GM12801 (cell line): Measurements from ENCODE around the gene RPLP2.

Experiments
- TF ChIP-seq, protein P1 (sequence below): IDR thresholded peaks from one replicate; pipeline ENCODE4 v1.5.1; 2011; ENCODE audit warnings: control low read depth; ENCODE audit not compliant: insufficient read length; ENCODE audit errors: extremely low read depth

Gene RPLP2

DNA sequence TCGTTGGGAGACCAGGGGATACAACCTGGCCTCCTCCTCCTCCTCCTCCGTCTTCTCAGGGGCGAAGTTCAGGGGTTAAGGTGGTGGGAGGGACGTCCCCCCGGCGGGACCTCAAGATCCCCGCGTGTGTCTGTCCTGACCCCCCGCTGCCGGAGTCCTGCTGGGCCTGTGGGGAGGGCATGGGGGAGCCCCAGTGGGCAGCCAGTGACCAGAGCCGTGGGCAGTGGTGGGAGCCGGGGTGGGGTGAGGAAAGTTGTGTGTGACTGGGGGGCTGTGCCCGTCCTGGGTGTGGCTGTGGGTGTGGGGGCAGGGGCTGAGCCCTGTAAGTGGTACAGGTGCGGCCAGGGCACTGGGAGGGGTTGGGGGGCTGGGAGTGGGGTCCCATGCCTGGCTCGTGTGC is 43.0 kb downstream of the RPLP2 start:
- TF ChIP-seq, protein P1, sequence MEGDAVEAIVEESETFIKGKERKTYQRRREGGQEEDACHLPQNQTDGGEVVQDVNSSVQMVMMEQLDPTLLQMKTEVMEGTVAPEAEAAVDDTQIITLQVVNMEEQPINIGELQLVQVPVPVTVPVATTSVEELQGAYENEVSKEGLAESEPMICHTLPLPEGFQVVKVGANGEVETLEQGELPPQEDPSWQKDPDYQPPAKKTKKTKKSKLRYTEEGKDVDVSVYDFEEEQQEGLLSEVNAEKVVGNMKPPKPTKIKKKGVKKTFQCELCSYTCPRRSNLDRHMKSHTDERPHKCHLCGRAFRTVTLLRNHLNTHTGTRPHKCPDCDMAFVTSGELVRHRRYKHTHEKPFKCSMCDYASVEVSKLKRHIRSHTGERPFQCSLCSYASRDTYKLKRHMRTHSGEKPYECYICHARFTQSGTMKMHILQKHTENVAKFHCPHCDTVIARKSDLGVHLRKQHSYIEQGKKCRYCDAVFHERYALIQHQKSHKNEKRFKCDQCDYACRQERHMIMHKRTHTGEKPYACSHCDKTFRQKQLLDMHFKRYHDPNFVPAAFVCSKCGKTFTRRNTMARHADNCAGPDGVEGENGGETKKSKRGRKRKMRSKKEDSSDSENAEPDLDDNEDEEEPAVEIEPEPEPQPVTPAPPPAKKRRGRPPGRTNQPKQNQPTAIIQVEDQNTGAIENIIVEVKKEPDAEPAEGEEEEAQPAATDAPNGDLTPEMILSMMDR, result no peak

DNA sequence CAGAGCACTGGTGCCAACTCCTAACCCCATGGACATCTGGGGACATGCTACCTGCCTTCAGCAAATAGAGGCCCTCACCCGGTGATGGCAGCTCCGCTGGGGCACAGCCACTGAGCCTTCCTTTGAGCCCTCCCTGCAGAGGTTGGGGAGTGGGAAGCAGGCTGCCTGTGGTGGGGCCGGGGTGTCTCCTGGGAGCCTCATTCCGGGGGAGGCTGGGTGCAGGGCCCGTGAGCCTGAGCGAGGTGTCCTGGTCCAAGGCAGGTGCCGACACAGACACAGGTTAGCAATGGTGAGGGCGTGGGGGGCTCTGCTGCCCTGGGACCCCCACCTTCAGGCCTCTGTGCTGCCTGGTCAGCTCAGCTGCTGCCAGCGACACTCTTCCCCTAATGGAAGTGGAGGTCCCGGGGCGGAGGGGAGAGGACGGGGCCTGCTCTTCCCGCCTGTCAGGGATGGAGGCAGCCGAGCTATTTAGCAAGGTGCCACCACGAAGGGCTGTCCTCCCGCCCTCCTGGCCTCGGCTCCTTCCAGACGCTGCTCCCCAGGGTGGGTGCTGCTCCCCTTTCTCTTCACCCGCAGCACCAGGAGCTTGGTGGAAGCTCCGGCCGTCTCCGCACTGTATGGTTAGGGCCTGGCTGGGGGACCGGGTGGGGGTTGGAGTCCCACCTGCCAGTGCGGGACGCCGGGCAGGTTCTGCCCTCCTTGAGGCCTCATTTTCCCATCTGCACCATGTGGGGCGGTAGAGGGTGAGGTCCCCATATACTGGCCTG is 44.1 kb downstream of the RPLP2 start:
- TF ChIP-seq, protein P1, result no peak

DNA sequence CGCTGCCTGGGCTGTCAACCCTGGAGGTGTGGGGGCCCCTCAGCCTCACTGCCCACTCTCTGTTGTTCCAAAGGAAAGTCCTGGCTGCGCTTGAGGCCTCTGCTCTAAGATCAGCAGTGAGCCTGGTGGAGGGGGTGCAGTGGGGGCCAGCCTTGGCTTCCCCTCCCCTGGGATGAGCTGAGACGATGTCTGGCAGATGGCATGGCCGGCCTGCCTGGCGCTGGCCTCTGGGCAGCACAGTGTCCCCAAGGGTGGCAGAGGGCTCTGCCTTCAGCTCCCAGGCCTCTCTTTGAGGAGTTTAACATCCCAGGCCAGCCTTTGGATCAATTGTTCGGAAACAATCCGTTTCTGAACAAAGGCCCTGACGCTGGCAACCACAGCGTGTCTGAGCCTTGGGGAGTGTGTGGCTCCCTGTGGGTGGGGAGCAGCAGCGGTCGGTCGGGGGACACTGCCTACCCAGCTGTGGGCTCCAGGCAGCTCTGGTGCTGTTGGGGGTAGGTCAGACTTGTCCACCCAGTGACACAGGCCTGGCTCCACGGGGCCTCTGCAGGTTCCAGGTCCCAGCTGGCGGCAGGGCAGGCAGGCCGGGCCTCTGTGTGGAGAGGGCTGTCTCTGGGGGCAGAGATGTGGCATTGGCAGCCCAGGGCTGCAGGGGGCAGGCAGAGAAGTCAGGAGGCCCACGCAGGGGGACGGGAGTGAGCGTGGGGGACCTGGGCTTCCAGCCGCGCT is 45.0 kb downstream of the RPLP2 start:
- TF ChIP-seq, protein P1, result no peak

DNA sequence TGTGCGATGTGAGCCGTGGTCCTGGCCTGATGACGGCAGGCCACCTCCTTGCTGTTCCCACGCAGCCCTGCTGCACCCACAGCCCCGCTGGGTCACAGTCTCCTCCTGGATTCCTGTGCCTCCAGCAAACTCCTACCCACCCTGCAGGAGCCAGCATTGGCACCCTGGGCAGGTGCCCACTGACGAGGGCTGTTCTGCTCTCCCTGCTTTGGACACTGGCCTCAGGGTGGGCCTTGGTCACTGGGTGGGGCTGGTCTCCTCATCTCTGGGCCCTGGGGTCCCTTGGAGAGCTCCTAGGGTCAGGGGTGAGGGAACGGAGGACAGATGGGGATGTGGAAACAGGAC is 45.5 kb downstream of the RPLP2 start:
- TF ChIP-seq, protein P1, result no peak

DNA sequence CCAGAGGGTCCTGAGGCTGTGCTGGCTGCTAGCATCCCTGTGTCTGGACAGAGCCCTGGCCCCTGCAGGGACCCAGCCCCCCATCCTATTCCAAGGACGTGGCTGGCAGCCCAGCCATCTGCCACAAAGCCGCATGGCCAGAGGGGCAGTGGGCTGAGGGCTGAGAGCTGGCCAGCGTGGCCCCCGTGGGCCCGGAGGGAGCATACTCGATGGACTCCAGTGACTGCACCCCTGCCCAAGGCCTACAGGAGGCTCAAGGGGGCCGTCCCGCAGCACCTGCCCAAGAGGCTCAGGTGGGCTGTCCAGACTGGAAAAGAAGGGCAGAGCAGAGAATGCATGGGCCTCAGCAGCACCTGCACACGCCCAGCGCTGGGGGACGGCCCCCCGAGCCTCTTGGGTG is 46.0 kb downstream of the RPLP2 start:
- TF ChIP-seq, protein P1, result no peak

DNA sequence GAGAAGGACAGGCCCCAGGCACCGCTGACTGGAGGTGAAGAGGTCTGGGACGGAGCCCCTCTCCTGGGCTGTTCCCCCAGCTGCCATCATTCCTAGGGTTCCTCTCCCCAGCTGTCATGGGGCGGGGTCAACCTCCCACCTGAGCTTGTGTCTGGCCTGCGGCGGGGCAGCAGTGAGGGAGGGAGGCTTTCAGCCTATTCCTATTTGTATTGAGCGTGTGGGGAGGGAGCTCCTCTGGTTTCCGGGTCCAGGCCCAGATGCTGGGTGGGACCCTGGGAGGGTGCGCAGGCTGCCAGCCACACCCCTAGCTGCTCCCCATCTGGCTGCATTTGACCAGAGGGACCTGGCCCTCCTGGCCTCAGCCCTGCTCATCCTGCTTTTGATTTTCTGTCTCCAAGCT is 46.6 kb downstream of the RPLP2 start:
- TF ChIP-seq, protein P1, result no peak

DNA sequence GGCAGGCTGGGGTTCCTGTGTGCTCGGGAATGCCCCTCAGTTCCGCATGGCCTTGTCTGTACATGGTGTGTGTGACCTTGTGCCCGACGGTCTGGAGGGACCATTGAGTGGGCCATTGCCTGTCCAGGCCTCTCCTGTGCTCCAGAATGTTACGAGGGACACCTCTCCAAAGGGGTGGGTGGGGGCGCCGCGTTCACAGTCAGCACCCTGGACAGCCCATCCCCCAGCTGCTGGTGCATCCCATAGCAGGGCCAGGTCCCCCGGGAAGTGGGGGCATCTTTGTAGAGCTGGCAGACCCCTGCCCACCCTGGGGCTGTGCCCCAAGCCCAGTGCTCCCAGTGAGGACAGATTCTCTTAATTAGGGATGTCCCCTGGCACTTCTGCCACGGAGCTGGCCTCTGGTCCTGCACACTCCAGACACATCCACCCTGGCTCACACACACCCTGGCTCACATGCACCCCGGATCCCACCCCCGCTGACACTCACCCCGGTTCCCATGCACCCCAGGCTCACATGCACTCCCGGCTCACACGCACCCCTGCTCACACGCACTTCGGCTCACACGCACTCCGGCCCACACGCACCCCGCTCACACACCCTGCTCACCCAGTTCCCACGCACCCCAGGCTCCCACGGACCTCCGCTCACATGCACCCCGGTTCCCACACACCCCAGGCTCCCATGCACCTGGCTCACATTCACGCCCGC is 48.4 kb downstream of the RPLP2 start:
- TF ChIP-seq, protein P1, result no peak
